ENCODE results near the gene ELAVL3.

ELAVL3 gene

GRCh38 chr19:11405846-11406643 is 74.8 kb downstream of the ELAVL3 start:
- DNase-seq: no peak

DNA sequence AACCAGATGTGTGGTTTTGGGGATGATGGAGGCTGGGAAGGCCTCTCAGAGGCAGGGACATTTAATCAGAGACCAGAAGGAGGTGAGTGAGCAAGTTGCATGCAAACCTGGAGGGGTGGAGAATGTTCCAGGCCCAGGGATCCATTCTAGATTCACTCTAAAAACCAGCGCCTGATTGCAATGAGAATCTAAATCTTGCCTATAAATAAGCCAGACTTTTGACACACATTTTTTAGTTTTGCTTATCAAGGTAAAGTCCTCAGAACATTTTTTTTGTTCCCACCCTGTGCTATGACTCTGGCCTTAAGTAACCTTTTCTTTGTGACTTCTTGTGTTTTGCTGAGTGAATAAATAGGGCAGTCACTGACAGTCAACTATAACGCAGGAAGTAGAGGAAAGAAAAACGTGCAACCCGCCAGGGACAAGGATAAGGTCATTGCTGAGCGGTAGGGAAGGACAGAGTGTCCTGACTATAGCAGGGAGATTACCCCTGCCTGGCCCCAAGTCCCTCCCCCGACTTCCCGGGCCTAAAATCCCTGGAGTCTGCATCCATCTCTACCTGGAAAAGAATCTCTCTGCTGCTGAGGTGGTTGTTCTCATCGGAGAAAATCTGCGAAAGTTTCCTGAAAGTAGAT is 76.1 kb downstream of the ELAVL3 start:
- DNase-seq: no peak

DNA sequence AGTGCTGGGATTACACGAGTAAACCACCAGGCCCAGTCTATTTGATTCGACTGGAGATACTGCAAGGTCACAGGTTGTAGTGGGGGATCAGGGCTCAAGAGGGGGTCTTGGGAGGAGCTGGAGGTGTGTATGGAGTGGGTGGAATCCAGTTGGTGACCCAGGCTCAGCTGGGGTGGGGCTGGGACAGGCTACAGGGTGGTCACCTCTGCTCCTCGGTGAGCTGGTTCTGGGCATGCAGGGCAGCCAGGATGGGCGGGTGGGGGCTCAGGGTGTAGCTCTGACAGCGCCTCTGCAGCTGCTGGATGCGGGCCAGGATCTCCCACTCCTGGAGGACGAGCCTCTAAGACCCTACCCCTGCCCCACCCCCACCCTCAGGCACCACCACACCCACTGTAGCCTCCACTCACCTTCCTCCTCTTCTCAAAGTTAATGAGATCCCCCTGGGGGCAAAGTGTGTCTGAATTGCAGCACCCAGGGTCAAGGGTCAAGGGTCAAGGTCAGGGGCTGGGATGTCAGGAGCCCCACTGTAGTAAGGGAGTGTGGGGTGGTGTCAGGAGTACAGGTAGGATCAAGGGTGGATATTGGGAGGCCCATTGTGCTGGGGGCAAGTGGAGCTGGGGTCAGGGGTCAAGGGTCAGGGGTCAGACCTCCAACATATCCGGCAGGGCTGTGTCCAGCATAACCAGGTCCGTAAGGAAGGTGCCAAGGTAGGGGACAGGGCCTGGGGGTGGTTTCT is 78.9 kb downstream of the ELAVL3 start:
- no peak for DNase-seq
